WTC11 (cell line): ENCODE results near the gene RPRM.

ENCODE experiments used
- JAZF1 ChIP-seq: fragments of 250-450 bp; sonication (Bioruptor Pico); IDR thresholded peaks from 2 replicates; pipeline ENCODE4 v1.9.0; 2021; ENCODE audit warnings: moderate library complexity, mild to moderate bottlenecking, inconsistent platforms
- ZNF232 ChIP-seq: sonication (generic); formaldehyde crosslinking; IDR thresholded peaks from 2 replicates; pipeline ENCODE4 v1.8.0; 2022; ENCODE audit warnings: mild to moderate bottlenecking, missing genetic modification reagents
- TF ChIP-seq, protein P1 (sequence below): fragments of 200-600 bp; IDR thresholded peaks from 2 replicates; pipeline ENCODE4 v1.8.0; 2022; ENCODE audit warnings: antibody characterized with exemption

DNA sequence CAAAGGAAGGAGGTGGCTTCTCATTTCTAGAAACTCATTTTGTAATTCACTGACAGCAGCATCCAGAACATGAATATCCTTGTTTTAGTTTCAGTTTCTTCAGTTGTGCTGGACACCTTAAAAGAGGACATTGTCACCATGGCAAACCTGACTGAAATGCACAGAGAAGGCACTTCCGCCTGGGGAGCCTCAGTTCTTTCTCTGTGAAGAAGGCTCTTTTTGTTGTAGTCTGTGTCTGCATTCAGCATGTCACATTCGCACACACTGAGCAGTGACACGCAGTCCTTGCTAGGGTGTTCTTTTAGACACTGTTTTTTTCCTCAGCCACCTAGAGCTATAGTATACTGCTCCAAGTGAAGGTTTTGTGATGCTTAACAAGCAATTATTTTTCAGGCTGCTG lies 9.5 kb upstream of the RPRM start:
- TF ChIP-seq, protein P1, sequence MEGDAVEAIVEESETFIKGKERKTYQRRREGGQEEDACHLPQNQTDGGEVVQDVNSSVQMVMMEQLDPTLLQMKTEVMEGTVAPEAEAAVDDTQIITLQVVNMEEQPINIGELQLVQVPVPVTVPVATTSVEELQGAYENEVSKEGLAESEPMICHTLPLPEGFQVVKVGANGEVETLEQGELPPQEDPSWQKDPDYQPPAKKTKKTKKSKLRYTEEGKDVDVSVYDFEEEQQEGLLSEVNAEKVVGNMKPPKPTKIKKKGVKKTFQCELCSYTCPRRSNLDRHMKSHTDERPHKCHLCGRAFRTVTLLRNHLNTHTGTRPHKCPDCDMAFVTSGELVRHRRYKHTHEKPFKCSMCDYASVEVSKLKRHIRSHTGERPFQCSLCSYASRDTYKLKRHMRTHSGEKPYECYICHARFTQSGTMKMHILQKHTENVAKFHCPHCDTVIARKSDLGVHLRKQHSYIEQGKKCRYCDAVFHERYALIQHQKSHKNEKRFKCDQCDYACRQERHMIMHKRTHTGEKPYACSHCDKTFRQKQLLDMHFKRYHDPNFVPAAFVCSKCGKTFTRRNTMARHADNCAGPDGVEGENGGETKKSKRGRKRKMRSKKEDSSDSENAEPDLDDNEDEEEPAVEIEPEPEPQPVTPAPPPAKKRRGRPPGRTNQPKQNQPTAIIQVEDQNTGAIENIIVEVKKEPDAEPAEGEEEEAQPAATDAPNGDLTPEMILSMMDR, result no peak
- TF ChIP-seq ZNF232 (CRISPR knock-in tag) (no peak), JAZF1 (CRISPR knock-in tag) (no peak)
